GM12878 (cell line): ENCODE data around the gene CEP135. TPM values are rescaled to one million over a fixed set of nuclear protein-coding genes. Genes with fewer than 3 reads are reported as not detected.

Source experiments
- ATAC-seq: fragments of 200-7000 bp; cut with Tn5 transposase; 3 replicates; pipeline ENCODE4 v1.9.1; 2020; ENCODE audit warnings: mild to moderate bottlenecking, moderate library complexity
- BruUV-seq: library from RNA; stranded (reverse); fragments of 400-500 nt; replicated peaks from 2 replicates; lab custom pipeline; 2021; lab: Mats Ljungman, UMichigan
- CTCF ChIA-PET: fragments of 300-600 bp; sonication (Branson Sonifier 250); formaldehyde crosslinking; extraction: SDS; loops from one replicate; lab custom pipeline; 2021; ENCODE audit warnings: inconsistent platforms; lab: Yijun Ruan, JAX
- POLR2A ChIA-PET: fragments of 350-600 bp; formaldehyde crosslinking; extraction: SDS; loops from one replicate; lab custom pipeline; 2021; ENCODE audit warnings: inconsistent platforms; lab: Charles Lee
- RAD21 ChIA-PET: fragments of 300-600 bp; sonication (Branson Sonifier 250); formaldehyde crosslinking; loops from one replicate; lab custom pipeline; 2023; ENCODE audit warnings: antibody characterized with exemption; ENCODE audit not compliant: unreplicated experiment; lab: Charles Lee
- SMC1A ChIA-PET: fragments of 300-600 bp; sonication (Branson Sonifier 250); formaldehyde crosslinking; loops from one replicate; lab custom pipeline; 2023; ENCODE audit not compliant: unreplicated experiment, uncharacterized antibody; lab: Charles Lee
- DNase-seq: peaks from one replicate; pipeline ENCODE4 v3.0.0-alpha.2; 2011; ENCODE audit warnings: low read depth, low spot score
- FAIRE-seq: peaks from 3 replicates; lab custom pipeline; 2011; peaks lifted over from hg19 to GRCh38; lab: Jason Lieb, UNC
- H2AFZ ChIP-seq: 2 replicates; pipeline ENCODE4 v1.6.0; 2011; ENCODE audit warnings: low read depth, low read length, control low read depth; ENCODE audit not compliant: control insufficient read depth
- H3K27ac ChIP-seq: 2 replicates; pipeline ENCODE4 v1.5.1; 2011; ENCODE audit warnings: control low read depth; ENCODE audit not compliant: control insufficient read depth, insufficient read depth
- H3K27me3 ChIP-seq, 2 experiments: replicated peaks in 1 of 2; 2 replicates each; pipeline versions ENCODE4 v1.6.0 to v1.6.1; 2011; ENCODE audit warnings: low read length in 1 of 2; ENCODE audit not compliant: control insufficient read depth in 2 of 2, insufficient read depth in 2 of 2
- H3K36me3 ChIP-seq, 2 experiments: 2 replicates each; pipeline ENCODE4 v1.5.1; 2011; ENCODE audit warnings: low read length in 1 of 2; ENCODE audit not compliant: control insufficient read depth in 2 of 2, insufficient read depth in 2 of 2
- H3K4me1 ChIP-seq: 2 replicates; pipeline ENCODE4 v1.6.1; 2011; ENCODE audit warnings: mild to moderate bottlenecking, low read length, moderate library complexity, mixed read lengths; ENCODE audit not compliant: control insufficient read depth, insufficient read depth
- H3K4me2 ChIP-seq: 2 replicates; pipeline ENCODE4 v1.6.0; 2011; ENCODE audit warnings: control low read depth; ENCODE audit not compliant: control insufficient read depth, insufficient read depth
- H3K4me3 ChIP-seq: fragments of 200-600 bp; sonication (generic); 2 replicates; pipeline ENCODE4 v1.5.1; 2016
- H3K79me2 ChIP-seq: 2 replicates; pipeline ENCODE4 v1.6.0; 2011; ENCODE audit warnings: low read length; ENCODE audit not compliant: control insufficient read depth, insufficient read depth
- H3K9ac ChIP-seq: 2 replicates; pipeline ENCODE4 v1.8.0; 2011; ENCODE audit warnings: low read length, control low read depth, mixed read lengths; ENCODE audit not compliant: control insufficient read depth, insufficient read depth
- H3K9me3 ChIP-seq: replicated peaks from 3 replicates; pipeline ENCODE4 v1.5.1; 2011; ENCODE audit warnings: mild to moderate bottlenecking, low read length; ENCODE audit not compliant: control insufficient read depth, insufficient read depth
- H4K20me1 ChIP-seq: 2 replicates; pipeline ENCODE4 v1.6.0; 2011; ENCODE audit not compliant: control insufficient read depth, insufficient read depth
- BCLAF1 ChIP-seq: fragments of 450-650 bp; IDR thresholded peaks from 2 replicates; pipeline ENCODE4 v1.6.1; 2017; ENCODE audit warnings: antibody characterized with exemption, mild to moderate bottlenecking, moderate library complexity
- CREB1 ChIP-seq: IDR thresholded peaks from 2 replicates; pipeline ENCODE4 v1.6.1; 2012; ENCODE audit warnings: low read depth, mild to moderate bottlenecking, inconsistent platforms
- FOS ChIP-seq: IDR thresholded peaks from 3 replicates; pipeline ENCODE4 v1.6.1; 2011; ENCODE audit warnings: borderline replicate concordance; ENCODE audit not compliant: insufficient read length; ENCODE audit errors: extremely low read depth
- PAX8 ChIP-seq: fragments of 450-650 bp; IDR thresholded peaks from 2 replicates; pipeline ENCODE4 v1.6.1; 2017; ENCODE audit warnings: mild to moderate bottlenecking, moderate library complexity
- SMAD5 ChIP-seq: IDR thresholded peaks from 2 replicates; pipeline ENCODE4 v1.6.1; 2016; ENCODE audit warnings: antibody characterized with exemption, low read depth
- SUPT20H ChIP-seq: IDR thresholded peaks from 2 replicates; pipeline ENCODE4 v1.6.1; 2011; ENCODE audit warnings: low read depth, mild to moderate bottlenecking, low read length, moderate library complexity, borderline replicate concordance; ENCODE audit not compliant: control insufficient read depth
- ZBED1 ChIP-seq: IDR thresholded peaks from 2 replicates; pipeline ENCODE4 v1.6.1; 2016; ENCODE audit warnings: borderline replicate concordance
- ZBTB33 ChIP-seq: fragments of 450-650 bp; IDR thresholded peaks from 2 replicates; pipeline ENCODE4 v1.6.1; 2017; ENCODE audit warnings: mild to moderate bottlenecking
- ZNF384 ChIP-seq: IDR thresholded peaks from 2 replicates; pipeline ENCODE4 v1.6.1; 2012; ENCODE audit warnings: low read depth, mild to moderate bottlenecking, low read length, improper control_type of control experiment, borderline replicate concordance
- ZNF687 ChIP-seq: fragments of 450-650 bp; IDR thresholded peaks from 2 replicates; pipeline ENCODE4 v1.6.1; 2017; ENCODE audit warnings: mild to moderate bottlenecking, moderate library complexity
- WGBS: methylation state at CpG from one replicate; pipeline ENCODE4 v1.1.6; 2016; ENCODE audit warnings: low lambda C conversion rate; ENCODE audit not compliant: insufficient replicate concordance, insufficient coverage; ENCODE audit errors: missing lambda C conversion rate; 5-methylcytosine and 5-hydroxymethylcytosine counted together
- in situ Hi-C: fragments of 300-500 bp; cut with MboI; formaldehyde crosslinking; loops from 9 replicates; pipeline ENCODE4 v1.14.3; 2018; ENCODE audit warnings: mixed read lengths
- intact Hi-C: fragments of 100-400 bp; cut with micrococcal nuclease; formaldehyde crosslinking; loops from one replicate; pipeline ENCODE4 v1.14.2; 2022; ENCODE audit not compliant: unreplicated experiment
- polyA plus RNA-seq, 11 experiments: library from polyadenylated mRNA; depleted of rRNA in 4 of 11; unstranded in 6 of 11; stranded (reverse) in 5 of 11; fragments of >200 nt; fragmentation: Nextera tagmentation in 4 of 11; fragmentation: Illumina TruSeq in 1 of 11; extraction: Ambion mirVana in 4 of 11; extraction: Trizol in 1 of 11; gene quantifications; 1 replicate in 1 of 11; 2 replicates in 10 of 11; pipeline versions ENCODE4 v1.2.1 to v1.2.3, GENCODE V29; 2011 to 2016; ENCODE audit warnings: inconsistent platforms in 2 of 11, missing spikeins in 2 of 11, low read depth in 1 of 11
- total RNA-seq, 4 experiments: library from RNA; depleted of rRNA in 3 of 4; stranded (reverse); fragments of >200 nt in 3 of 4; fragmentation: Illumina TruSeq in 1 of 4; extraction: Trizol in 1 of 4; gene quantifications; 2 replicates each; pipeline versions ENCODE4 v1.2.1 to v1.2.3, GENCODE V29; 2013 to 2021

Gene CEP135
- total and polyA plus RNA-seq, 10 of the 15 experiments (the other 5 are each of a cell fraction or from before 2014, with no cell fraction given) = 2.9 to 13.6 (median 10.1) TPM

GRCh38 chr4:56077676-56078075 is 128.9 kb downstream of the CEP135 start:
- ChIA-PET SMC1A (no interaction called here), CTCF (no interaction called here), POLR2A (no interaction called here), RAD21 (no interaction called here)
- no peaks in the 10 kb centered on the region for H3K9me3 ChIP-seq
- FAIRE-seq = no peak
- no peaks in the 10 kb centered on the region for H3K36me3 ChIP-seq
- H3K4me1 ChIP-seq = no peaks in the 10 kb centered on the region
- H2AFZ ChIP-seq = no peak overlapping the region
- H3K9ac ChIP-seq = no peak overlapping the region
- in situ Hi-C loops = no loop called here
- WGBS = 47% methylated on average over 2 of the region's 2 CpGs
- intact Hi-C loops = no loop called here
- no peaks in the 10 kb centered on the region for H3K79me2 ChIP-seq
- ATAC-seq = no peak
- no peaks in the 10 kb centered on the region for H3K27me3 ChIP-seq
- no peak for DNase-seq
- H3K4me2 ChIP-seq = no peak overlapping the region
- no peak overlapping the region for H3K27ac ChIP-seq
- no peaks in the 10 kb centered on the region for H4K20me1 ChIP-seq
- no TSS peak for BruUV-seq
- no peak overlapping the region for H3K4me3 ChIP-seq
- TF ChIP-seq ZNF384 (no peak), CREB1 (no peak), SMAD5 (no peak), ZNF687 (no peak), PAX8 (no peak), BCLAF1 (no peak), ZBTB33 (no peak), FOS (no peak), ZBED1 (no peak), SUPT20H (no peak)
